Trophoblast cell (in vitro differentiated cells and primary cell): ENCODE results near the gene ZFHX2.

Experiments
- DNase-seq, 2 donors: peaks; one replicate each; pipeline ENCODE4 v3.0.0-alpha.2; 2016
- H2AFZ ChIP-seq: 2 replicates; pipeline ENCODE4 v1.6.1; 2013; ENCODE audit warnings: low read length, moderate library complexity, mild to moderate bottlenecking; ENCODE audit not compliant: insufficient read depth, poor library complexity
- H2AK5ac ChIP-seq: 2 replicates; pipeline ENCODE4 v1.6.1; 2013; ENCODE audit warnings: mild to moderate bottlenecking, low read length
- H2BK120ac ChIP-seq: 2 replicates; pipeline ENCODE4 v1.6.1; 2013; ENCODE audit warnings: low read length, mild to moderate bottlenecking, moderate library complexity; ENCODE audit not compliant: insufficient read depth, poor library complexity
- H2BK12ac ChIP-seq: 2 replicates; pipeline ENCODE4 v1.6.1; 2013; ENCODE audit warnings: mild to moderate bottlenecking, low read length, moderate library complexity
- H2BK5ac ChIP-seq: 2 replicates; pipeline ENCODE4 v1.6.1; 2013; ENCODE audit warnings: low read length, low read depth, moderate library complexity, mild to moderate bottlenecking; ENCODE audit not compliant: poor library complexity
- H3K14ac ChIP-seq: 2 replicates; pipeline ENCODE4 v1.6.1; 2013; ENCODE audit warnings: mild to moderate bottlenecking, low read length
- H3K18ac ChIP-seq: 2 replicates; pipeline ENCODE4 v1.6.1; 2013; ENCODE audit warnings: mild to moderate bottlenecking, low read length
- H3K23ac ChIP-seq: 2 replicates; pipeline ENCODE4 v1.6.1; 2013; ENCODE audit warnings: low read length
- H3K27ac ChIP-seq: 2 replicates; pipeline ENCODE4 v1.5.1; 2013; ENCODE audit warnings: low read depth, mild to moderate bottlenecking, inconsistent platforms, low read length, moderate library complexity
- H3K27me3 ChIP-seq: 2 replicates; pipeline ENCODE4 v1.6.1; 2013; ENCODE audit warnings: inconsistent platforms, mild to moderate bottlenecking, low read length, moderate library complexity; ENCODE audit not compliant: insufficient read depth
- H3K36me3 ChIP-seq, 2 experiments: 1 replicate in 1 of 2; 2 replicates in 1 of 2; pipeline ENCODE4 v1.6.1; 2013; ENCODE audit warnings: low read length in 2 of 2, mild to moderate bottlenecking in 2 of 2, moderate library complexity in 1 of 2; ENCODE audit not compliant: insufficient read depth in 2 of 2, control insufficient read depth in 1 of 2
- H3K4ac ChIP-seq: 2 replicates; pipeline ENCODE4 v1.6.1; 2013; ENCODE audit warnings: low read depth, mild to moderate bottlenecking, low read length, moderate library complexity
- H3K4me1 ChIP-seq, 2 experiments: 1 replicate in 1 of 2; 2 replicates in 1 of 2; pipeline ENCODE4 v1.6.1; 2013; ENCODE audit warnings: low read length in 2 of 2, mild to moderate bottlenecking in 2 of 2, moderate library complexity in 1 of 2; ENCODE audit not compliant: insufficient read depth in 2 of 2, control insufficient read depth in 1 of 2
- H3K4me2 ChIP-seq: 2 replicates; pipeline ENCODE4 v1.6.1; 2013; ENCODE audit warnings: inconsistent platforms, mild to moderate bottlenecking, low read length, moderate library complexity
- H3K4me3 ChIP-seq: 2 replicates; pipeline ENCODE4 v1.5.1; 2013; ENCODE audit warnings: mild to moderate bottlenecking, low read depth, low read length, inconsistent platforms
- H3K79me1 ChIP-seq: one replicate; pipeline ENCODE4 v1.6.1; 2013; ENCODE audit warnings: low read length
- H3K79me2 ChIP-seq: 2 replicates; pipeline ENCODE4 v1.6.1; 2013; ENCODE audit warnings: low read length, mild to moderate bottlenecking; ENCODE audit not compliant: control insufficient read depth, insufficient read depth, poor library complexity
- H3K9ac ChIP-seq: 2 replicates; pipeline ENCODE4 v1.6.1; 2013; ENCODE audit warnings: mild to moderate bottlenecking, low read length
- H3K9me3 ChIP-seq: 2 replicates; pipeline ENCODE4 v1.6.1; 2013; ENCODE audit warnings: low read depth, mild to moderate bottlenecking, control low read depth, inconsistent platforms, low read length; ENCODE audit not compliant: insufficient read depth
- H4K12ac ChIP-seq: 2 replicates; pipeline ENCODE4 v1.6.1; 2013; ENCODE audit warnings: low read depth, mild to moderate bottlenecking, low read length, moderate library complexity
- H4K8ac ChIP-seq: 2 replicates; pipeline ENCODE4 v1.6.1; 2013; ENCODE audit warnings: low read depth, mild to moderate bottlenecking, low read length, moderate library complexity
- H4K91ac ChIP-seq: one replicate; pipeline ENCODE4 v1.6.1; 2013; ENCODE audit warnings: low read depth, mild to moderate bottlenecking, low read length, moderate library complexity
- WGBS: extraction: QIAGEN DNeasy Blood & Tissue Kit; methylation state at CpG from one replicate; pipeline ENCODE4 v1.1.7; 2013; ENCODE audit warnings: missing lambda C conversion rate; ENCODE audit not compliant: insufficient read length, insufficient coverage; ENCODE audit errors: extremely low coverage; 5-methylcytosine and 5-hydroxymethylcytosine counted together

The ZFHX2 gene

GRCh38 chr14:23513005-23513817 is 38.4 kb downstream of the ZFHX2 start:
- H2AFZ ChIP-seq: no peak overlapping the region

GRCh38 chr14:23512156-23512555 is 39.4 kb downstream of the ZFHX2 start:
- Histone ChIP-seq H3K79me1 (no peaks in the 10 kb centered on the region), H2BK5ac (no peak overlapping the region), H4K12ac (no peak overlapping the region), H3K27me3 (no peaks in the 10 kb centered on the region), H2BK120ac (no peak overlapping the region), H3K4ac (no peak overlapping the region), H2AFZ (no peak overlapping the region), H3K4me2 (no peak overlapping the region), H2AK5ac (no peak overlapping the region), H3K9me3 (no peaks in the 10 kb centered on the region), H3K36me3 (no peaks in the 10 kb centered on the region), H3K9ac (no peak overlapping the region), H3K27ac (no peak overlapping the region), H2BK12ac (no peak overlapping the region), H3K18ac (no peak overlapping the region), H3K14ac (no peak overlapping the region), H4K91ac (no peak overlapping the region), H3K4me3 (no peak overlapping the region), H3K23ac (no peak overlapping the region), H3K79me2 (no peaks in the 10 kb centered on the region), H3K4me1 (no peaks in the 10 kb centered on the region), H4K8ac (no peak overlapping the region)
- no CpG with 5 or more reads among the region's 13 CpGs for WGBS
- DNase-seq: no peak

More at GRCh38 chr14:23513005-23513817, 38.4 kb downstream of the ZFHX2 start:
- Histone ChIP-seq H4K8ac (no peak overlapping the region), H3K14ac (no peak overlapping the region), H3K4ac (no peak overlapping the region), H3K9me3 (no peaks in the 10 kb centered on the region), H3K79me1 (no peaks in the 10 kb centered on the region), H4K12ac (no peak overlapping the region), H3K4me1 (no peaks in the 10 kb centered on the region), H2BK12ac (no peak overlapping the region), H3K4me2 (no peak overlapping the region), H3K36me3 (no peaks in the 10 kb centered on the region), H4K91ac (no peak overlapping the region), H3K23ac (no peak overlapping the region), H3K18ac (no peak overlapping the region), H3K79me2 (no peaks in the 10 kb centered on the region), H2BK5ac (no peak overlapping the region), H3K4me3 (no peak overlapping the region), H3K9ac (no peak overlapping the region), H3K27ac (no peak overlapping the region), H2AK5ac (no peak overlapping the region), H3K27me3 (no peaks in the 10 kb centered on the region), H2BK120ac (no peak overlapping the region)
- no CpG with 5 or more reads among the region's 25 CpGs for WGBS
- no peak for DNase-seq

GRCh38 chr14:23494223-23494622 is 57.3 kb downstream of the ZFHX2 start:
- WGBS: no CpG with 5 or more reads among the region's 2 CpGs
- Histone ChIP-seq H4K12ac (no peak overlapping the region), H4K8ac (no peak overlapping the region), H3K27me3 (no peaks in the 10 kb centered on the region), H3K18ac (no peak overlapping the region), H3K4me1 (peaks cover 0 to 3% of the 10 kb centered on the region in 2 experiments), H2AFZ (no peak overlapping the region), H2AK5ac (no peak overlapping the region), H2BK12ac (no peak overlapping the region), H3K4ac (no peak overlapping the region), H2BK5ac (no peak overlapping the region), H3K14ac (no peak overlapping the region), H3K4me3 (no peak overlapping the region), H3K79me2 (no peaks in the 10 kb centered on the region), H3K23ac (no peak overlapping the region), H3K27ac (no peak overlapping the region), H4K91ac (no peak overlapping the region), H3K9me3 (no peaks in the 10 kb centered on the region), H3K36me3 (no peaks in the 10 kb centered on the region), H3K9ac (no peak overlapping the region), H3K4me2 (no peak overlapping the region), H3K79me1 (no peaks in the 10 kb centered on the region), H2BK120ac (no peak overlapping the region)
- no peak for DNase-seq

GRCh38 chr14:23492618-23493272 is 58.8 kb downstream of the ZFHX2 start:
- Histone ChIP-seq H3K27me3 (no peaks in the 10 kb centered on the region), H3K23ac (no peak overlapping the region), H3K79me1 (no peaks in the 10 kb centered on the region), H3K4me3 (no peak overlapping the region), H3K4me2 (no peak overlapping the region), H4K91ac (no peak overlapping the region), H4K8ac (no peak overlapping the region), H3K18ac (no peak overlapping the region), H2BK120ac (no peak overlapping the region), H3K27ac (no peak overlapping the region), H2AFZ (no peak overlapping the region), H3K9ac (no peak overlapping the region), H3K79me2 (no peaks in the 10 kb centered on the region), H3K14ac (no peak overlapping the region), H3K4me1 (peaks cover 0 to 3% of the 10 kb centered on the region in 2 experiments), H2BK5ac (no peak overlapping the region), H4K12ac (no peak overlapping the region), H3K9me3 (no peaks in the 10 kb centered on the region), H3K4ac (no peak overlapping the region), H2AK5ac (no peak overlapping the region), H3K36me3 (peaks cover 0 to 2% of the 10 kb centered on the region in 2 experiments), H2BK12ac (no peak overlapping the region)
- DNase-seq: no peak
